CMK (cell line): ENCODE measurements around the gene NACC1.
"Not testable (repeated sequence)": the region's sequence is repeated elsewhere in the genome, so short reads cannot be mapped to it uniquely, and the experiment has no call there.

Source experiments
- DNase-seq: peaks from one replicate; pipeline ENCODE4 v3.0.0-alpha.2; 2010; ENCODE audit warnings: low read depth

Gene NACC1

DNA sequence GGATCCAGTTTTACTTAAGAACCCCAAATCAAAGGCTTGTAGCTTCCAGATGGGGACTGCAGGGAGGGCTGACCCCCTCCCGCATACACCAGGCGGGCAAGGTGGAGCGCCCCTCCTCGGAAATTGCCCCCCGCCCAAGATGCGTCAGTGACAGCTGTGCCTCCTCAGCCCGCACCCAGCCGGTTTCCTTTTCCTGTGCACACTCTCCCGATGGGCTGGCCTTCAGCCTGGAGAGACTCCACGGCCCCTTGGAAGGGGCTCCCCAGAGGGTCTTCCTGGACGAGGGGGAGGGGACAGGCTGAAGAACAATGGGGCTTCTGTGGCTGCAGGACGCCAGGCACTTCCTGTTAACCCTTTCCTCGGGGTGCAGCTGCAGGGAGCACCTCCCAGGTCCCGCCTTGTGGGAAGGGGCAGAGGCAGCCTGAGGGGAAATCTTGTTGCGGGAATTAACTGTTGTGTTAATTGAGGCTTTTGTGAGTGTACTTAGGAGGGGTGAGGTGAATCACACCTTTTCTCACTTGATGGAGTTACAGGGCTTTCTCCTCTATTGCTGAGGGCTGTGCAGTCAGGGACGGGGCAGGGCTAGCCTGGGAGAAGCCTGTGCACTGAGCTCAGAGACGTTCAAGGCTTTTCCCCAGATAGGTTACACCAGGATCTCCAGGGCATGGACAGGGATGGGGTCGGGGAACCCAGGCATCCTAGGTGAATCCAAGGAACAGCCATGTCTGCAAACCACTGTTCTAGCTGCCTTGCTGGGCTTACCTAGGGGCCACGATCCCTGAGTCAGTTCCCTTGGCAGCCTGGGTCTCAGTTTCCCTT, 46.5 kb downstream of the NACC1 start:
- DNase-seq = peak; percentile 70

DNA sequence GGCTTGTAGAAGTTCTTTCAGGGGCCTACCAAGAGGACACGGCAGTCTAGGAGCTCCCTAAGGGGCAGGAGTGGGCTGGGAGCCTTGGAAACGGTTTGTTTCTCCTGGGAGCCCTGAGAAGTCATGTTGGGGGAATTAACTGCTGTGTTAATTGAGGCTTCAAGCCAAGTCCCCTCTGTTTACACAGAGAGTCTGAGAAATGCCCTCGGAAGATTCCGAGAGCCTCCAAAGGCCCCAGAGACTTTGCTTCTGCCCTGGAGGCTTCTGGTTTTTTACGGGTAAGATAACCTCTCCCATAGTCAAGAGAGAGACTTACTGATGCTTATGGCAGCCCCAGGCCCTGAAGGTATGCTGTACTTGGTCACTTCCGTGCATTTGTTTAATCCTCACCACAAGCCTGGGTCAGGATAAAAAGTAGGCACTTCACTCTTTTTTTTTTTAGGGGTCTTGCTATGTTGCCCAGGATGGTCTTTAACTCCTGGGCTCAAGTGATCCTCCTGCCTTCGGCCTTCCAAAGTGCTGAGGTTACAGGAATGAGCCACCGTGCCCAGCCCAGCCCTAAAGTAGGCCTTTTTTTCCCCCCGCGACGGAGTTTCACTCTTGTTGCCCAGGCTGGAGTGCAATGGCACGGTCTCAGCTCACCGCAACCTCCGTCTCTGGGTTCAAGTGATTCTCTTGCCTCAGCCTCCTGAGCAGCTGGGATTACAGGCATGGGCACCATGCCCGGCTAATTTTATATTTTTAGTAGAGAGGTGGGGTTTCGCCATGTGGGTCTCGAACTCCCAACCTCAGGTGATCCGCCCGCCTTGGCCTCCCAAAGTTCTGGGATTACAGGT, 47.3 kb downstream of the NACC1 start:
- DNase-seq = no peak

DNA sequence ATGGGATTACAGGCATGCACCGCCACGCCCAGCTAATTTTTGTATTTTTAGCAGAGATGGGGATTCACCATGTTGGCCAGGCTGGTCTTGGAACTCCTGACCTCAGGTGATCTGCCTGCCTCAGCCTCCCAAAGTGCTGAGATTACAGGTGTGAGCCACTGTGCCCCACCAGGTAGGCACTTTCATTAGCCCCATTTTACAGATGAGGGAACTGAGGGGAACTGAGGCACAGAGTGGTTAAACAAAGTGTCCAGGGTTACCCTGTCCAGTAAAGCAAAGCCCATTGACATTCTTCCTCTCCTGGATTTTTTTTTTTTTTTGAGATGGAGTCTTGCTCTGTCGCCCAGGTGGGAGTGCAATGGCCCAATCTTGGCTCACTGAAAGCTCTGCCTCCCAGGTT, 48.1 kb downstream of the NACC1 start:
- not testable (repeated sequence) for DNase-seq

DNA sequence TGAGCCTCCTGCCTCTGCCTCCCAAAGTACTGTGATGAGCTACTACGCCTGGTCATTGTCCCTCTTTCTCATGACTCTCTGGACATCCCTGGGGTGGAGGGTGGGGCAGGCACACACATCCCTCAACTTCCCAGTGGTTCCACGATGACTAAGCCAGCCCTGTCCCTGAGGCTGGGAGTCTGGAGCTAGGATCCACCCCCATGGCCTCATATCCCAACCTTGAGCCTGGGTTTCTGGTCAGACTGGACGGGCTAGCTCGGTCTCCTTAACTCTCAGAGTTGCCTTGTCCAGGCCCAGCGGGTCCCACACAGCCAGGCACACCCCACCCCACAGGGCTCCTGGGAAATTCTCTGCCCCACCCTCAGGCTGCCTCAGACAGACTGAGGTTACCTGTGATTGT, 51.7 kb downstream of the NACC1 start:
- DNase-seq = no peak

DNA sequence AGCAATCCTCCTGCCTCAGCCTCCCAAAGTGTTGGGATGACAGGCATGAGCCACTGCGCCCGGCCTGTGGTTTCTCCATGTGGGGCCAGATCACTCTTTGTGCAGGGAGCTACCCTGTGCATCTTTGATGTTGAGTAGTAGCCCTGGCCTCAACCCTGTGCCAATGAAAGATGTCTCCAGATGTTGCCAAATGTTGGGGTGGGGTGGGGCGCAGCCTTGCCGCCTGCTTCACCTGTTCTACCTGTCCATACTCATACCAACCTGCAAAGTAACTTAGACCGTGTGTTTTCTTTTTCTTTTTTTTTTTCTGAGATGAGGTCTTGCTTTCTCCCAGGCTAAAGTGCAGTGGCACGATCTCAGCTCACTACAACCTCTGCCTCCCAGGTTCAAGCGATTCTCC, 53.1 kb downstream of the NACC1 start:
- DNase-seq = no peak

DNA sequence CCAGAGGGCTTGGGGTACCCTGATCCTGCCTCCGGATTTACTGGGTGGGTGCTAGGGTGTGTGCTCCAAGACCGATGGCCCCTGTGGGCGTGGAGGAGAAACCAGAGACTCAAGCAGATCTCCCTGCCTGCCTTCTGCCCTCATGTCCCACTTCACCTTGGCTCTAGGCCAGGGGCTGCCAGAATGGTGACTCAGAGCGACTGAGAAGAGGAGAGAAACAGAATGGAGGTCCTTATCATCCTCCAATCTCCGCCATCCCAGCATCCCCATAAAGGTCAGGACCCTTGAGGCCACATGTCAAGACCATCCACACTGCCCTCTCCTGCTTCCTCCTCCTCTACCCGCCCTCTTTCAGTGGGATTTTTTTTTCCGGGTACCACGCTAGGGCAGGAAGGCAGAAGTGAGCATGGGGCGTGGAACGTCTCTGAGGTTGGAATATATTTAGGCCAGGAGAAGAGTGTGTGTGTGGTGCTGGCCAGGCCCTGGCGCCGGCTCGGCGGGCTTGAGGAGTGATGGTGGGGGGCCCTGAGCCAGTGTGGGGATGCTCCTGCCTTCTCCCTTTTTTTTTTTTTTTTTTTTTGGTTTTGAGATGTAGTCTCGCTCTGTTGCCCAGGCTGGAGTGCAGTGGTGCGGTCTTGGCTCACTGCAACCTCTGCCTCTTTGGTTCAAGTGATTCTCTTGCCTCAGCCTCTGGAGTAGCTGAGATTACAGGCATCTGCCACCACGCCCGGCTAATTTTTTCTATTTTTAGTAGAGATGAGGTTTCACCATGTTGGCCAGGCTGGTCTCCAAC, 54.5 kb downstream of the NACC1 start:
- DNase-seq = no peak

DNA sequence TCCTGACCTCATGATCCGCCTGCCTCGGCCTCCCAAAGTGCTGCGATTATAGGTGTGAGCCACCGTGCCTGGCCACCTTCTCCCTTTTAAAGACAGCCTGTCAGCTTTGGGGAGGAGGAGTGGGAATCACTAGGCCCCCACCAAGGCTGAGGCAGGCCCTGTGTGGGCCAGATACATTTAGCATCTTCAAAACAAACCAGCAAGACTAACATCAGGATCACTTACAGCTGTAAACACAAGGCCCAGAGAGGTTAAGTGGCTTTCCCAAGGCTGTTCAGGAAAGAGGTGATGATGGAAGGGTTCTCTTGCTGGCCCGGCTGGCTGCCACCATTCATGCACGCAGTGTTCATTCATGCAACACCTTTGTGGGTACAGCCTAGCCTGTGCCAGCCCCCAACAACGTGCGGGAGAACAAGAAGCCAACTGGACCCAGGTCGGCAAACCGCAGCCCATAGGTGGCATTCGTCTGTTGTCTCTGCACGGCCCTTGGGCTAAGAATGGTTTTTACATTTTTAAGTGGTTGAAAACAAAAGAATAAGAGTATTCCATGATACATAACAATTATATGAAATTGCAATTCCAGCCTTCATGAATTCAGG, 55.2 kb downstream of the NACC1 start:
- no peak for DNase-seq

DNA sequence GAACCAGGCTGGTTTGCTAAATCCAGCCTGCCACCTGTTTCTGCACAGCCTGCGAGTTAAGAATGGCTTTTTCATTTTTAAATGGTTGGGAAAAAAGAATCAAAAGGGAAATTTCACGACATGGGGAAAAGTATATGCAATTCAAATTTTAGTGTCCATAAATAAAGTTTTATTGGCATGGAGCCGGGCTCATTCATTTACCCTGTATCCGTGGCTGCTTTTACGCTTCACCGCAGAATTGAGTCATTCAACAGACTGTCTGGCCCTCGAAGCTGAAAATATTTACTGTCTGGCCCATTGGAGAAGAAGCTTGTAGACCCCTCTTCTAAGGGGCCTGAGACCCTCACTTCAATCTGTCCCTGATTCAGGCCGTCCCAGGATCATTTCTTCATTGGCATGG, 58.3 kb downstream of the NACC1 start:
- no peak for DNase-seq

DNA sequence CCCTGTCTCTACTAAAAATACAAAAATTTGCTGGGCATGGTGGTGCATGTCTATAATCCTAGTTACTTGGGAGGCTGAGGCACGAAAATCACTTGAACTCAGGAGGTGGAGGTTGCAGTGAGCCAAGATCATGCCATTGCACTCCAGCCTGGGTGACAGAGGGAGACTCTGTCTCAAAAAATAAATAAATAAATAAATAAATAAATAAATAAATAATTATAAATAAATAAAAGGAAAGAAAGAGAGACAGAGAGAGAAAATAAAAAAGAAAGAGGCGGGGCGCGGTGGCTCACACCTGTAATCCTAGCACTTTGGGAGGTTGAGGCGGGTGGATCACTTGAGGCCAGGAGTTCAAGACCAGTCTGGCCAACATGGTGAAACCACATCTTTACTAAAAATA, 59.5 kb downstream of the NACC1 start:
- not testable (repeated sequence) for DNase-seq

DNA sequence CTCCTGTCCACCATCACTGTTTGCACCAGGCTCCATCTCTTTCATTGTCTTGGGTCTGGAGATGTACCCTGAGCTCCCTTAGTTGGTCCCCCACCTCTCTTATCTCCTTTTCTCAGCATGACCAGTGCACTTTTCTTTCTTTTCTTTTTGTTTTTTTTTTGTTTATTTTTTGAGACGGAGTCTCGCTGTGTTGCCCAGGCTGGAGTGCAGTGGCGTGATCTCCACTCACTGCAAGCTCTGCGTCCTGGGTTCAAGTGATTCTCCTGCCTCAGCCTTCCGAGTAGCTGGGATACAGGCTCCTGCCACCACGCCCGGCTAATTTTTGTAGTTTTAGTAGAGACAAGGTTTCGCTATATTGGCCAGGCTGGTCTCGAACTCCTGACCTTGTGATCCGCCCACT, 60.2 kb downstream of the NACC1 start:
- not testable (repeated sequence) for DNase-seq

DNA sequence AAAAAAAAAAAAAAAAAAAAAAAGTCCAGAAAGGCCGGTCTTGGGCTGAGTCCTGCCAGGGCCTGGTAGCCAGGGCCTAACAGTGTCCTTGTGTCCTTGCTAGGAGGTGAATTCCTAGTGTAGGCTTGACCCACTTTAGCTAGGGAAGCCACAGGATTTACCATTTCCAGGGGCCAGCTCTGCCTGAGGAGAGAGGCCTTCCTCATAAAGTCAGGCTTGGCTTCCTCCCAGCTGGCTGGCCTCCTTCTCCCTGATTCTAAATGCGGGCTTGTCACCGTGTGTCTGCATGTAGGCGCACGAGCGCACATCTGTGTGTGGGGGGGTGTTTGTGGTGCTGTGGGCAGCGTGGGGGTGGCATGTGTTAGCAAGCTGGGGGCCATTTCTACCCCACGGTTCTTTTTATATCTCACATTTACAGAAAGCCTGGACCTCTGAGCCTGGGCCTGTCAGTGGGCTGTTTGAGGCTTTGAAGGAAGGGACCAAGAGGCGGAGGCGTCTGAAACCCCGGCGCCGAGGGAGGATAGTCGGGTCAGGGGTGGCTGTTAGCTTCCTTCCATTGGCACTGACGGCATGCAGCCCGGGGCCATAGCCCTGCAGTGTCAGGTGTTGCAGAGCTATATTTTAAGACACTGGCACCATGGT, 63.8 kb downstream of the NACC1 start:
- peak; percentile 75 for DNase-seq

DNA sequence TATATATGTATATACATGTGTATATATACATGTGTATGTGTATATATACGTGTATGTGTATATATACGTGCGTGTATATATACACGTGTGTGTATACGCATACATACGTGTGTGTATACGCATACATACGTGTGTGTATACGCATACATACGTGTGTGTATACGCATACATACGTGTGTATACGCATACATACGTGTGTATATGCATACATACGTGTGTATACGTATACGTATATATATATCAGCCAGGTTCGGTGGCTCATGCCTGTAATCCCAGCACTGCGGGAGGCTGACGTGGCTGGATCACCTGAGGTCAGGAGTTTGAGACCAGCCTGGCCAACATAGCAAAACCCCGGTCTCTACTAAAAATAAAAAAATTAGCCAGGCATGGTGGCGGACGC, 66.9 kb downstream of the NACC1 start:
- not testable (repeated sequence) for DNase-seq

DNA sequence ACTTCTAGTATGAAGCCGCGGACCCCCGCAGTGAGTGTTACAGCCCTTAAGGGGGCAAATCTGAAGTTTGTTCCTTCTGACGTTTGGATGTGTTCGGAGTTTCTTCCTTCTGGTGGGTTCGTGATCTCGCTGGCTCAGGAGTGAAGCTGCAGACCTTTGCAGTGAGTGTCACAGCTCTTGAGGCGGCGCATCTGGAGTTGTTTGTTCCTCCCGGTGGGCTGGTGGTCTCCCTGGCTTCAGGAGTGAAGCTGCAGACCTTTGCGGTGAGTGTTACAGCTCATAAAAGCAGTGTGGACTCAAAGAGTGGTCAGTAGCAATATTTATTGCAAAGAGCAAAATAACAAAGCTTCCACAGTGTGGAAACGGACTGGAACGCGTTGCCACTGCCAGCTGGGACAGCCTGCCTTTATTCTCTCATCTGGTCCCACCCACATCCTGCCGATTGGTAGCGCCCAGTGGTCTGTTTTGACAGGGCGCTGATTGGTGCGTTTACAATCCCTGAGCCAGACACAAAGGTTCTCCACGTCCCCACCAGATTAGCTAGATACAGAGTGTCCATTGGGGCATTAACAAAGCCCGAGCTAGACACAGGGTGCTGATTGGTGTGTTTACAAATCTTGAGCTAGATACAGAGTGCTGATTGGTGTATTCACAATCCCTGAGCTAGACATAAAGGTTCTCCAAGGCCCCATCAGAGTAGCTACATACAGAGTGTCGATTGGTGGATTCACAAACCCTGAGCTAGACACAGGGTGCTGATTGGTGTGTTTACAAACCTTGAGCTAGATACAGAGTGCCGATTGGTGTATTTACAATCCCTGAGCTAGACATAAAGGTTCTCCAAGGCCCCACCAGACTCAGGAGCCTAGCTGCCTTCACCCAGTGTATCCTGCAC, 67.9 kb downstream of the NACC1 start:
- DNase-seq = not testable (repeated sequence)

DNA sequence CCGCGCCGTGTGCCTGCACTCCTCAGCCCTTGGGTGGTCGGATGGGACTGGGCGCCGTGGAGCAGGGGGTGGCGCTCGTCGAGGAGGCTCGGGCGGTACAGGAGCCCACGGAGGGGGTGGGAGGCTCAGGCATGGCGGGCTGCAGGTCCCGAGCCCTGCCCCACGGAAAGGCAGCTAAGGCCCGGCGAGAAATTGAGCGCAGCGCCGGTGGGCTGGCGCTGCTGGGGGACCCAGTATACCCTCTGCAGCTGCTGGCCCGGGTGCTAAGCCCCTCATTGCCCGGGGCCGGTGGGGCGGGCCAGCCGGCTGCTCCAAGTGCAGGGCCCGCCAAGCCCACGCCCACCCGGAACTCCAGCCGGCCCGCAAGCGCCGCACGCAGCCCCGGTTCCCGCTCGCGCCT, 68.6 kb downstream of the NACC1 start:
- DNase-seq = not testable (repeated sequence)

DNA sequence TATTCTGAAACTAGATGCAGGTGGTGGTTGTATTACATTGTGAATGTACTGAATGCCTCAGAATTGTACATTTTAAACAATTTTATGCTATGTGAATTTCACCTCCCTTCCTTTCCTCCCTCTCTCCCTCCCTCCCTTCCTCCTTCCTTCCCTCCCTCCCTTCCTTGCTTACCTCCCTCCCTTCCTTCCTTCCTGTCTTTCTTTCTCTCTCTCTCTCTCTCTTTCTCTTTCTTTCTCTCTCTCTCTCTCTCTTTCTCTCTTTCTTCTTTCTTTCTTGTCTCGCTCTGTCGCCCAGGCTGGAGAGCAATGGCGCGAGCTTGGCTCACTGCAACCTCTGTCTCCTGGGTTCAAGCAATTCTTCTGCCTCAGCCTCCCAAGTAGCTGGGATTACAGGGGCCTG, 69.4 kb downstream of the NACC1 start:
- no peak for DNase-seq

DNA sequence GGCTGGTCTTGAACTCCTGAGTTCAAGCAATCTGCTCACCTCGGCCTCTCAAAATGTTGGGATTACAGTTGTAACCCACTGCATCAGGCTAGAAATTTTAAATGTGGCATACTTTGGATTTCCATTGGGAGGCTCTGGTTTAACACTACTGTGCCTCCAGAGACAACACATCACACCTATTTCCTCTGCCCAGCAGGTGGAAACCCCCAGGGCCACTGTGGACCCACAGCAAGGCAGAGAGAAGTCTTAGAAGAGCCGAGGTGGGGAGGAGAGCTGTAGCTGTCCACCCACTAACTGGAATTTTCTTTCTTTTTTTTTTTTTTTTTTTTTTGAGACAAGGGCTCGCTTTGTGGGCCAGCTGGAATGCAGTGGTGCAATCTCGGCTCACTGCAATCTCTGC, 71.5 kb downstream of the NACC1 start:
- DNase-seq = no peak
